ENCODE results near the gene GABRE. TPM values are rescaled to one million over a fixed set of nuclear protein-coding genes. Genes with fewer than 3 reads are reported as not detected.

GABRE gene
- total RNA-seq, 4 donors from 2014 or later, result 38.4 to 149 (median 77.1) TPM

GRCh38 chrX:151954730-151955129 lies 19.7 kb downstream of the GABRE start:
- TF ChIP-seq, protein P1, sequence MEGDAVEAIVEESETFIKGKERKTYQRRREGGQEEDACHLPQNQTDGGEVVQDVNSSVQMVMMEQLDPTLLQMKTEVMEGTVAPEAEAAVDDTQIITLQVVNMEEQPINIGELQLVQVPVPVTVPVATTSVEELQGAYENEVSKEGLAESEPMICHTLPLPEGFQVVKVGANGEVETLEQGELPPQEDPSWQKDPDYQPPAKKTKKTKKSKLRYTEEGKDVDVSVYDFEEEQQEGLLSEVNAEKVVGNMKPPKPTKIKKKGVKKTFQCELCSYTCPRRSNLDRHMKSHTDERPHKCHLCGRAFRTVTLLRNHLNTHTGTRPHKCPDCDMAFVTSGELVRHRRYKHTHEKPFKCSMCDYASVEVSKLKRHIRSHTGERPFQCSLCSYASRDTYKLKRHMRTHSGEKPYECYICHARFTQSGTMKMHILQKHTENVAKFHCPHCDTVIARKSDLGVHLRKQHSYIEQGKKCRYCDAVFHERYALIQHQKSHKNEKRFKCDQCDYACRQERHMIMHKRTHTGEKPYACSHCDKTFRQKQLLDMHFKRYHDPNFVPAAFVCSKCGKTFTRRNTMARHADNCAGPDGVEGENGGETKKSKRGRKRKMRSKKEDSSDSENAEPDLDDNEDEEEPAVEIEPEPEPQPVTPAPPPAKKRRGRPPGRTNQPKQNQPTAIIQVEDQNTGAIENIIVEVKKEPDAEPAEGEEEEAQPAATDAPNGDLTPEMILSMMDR (IDR thresholded peaks at IDR 0.05), result no peak
- DNase-seq, result no peak
- 91% methylated on average over 15 of the region's 15 CpGs; no CpG with 5 or more reads in 1 of the 2 donors for WGBS, 2 donors
- intact Hi-C loops (cut with DNase I), result no loop called here
- no peaks in the 10 kb centered on the region for H3K4me1 ChIP-seq
- H3K9me3 ChIP-seq, result no peaks in the 10 kb centered on the region
- no peaks in the 10 kb centered on the region for H3K27me3 ChIP-seq
- H3K27ac ChIP-seq, result no peak overlapping the region
- H3K36me3 ChIP-seq, result peaks cover 0 to 72% (median 0%) of the 10 kb centered on the region in 3 donors
- no peak overlapping the region for H3K4me3 ChIP-seq

- intact Hi-C loops (cut with DNase I), result no loop called here
- no peak for DNase-seq
- TF ChIP-seq POLR2A (IDR thresholded peaks at IDR 0.05), result no peak
- TF ChIP-seq, protein P1 (IDR thresholded peaks at IDR 0.05), result no peak
Measured at GRCh38 chrX:151938172-151938571, 36.3 kb downstream of the GABRE start.

DNA sequence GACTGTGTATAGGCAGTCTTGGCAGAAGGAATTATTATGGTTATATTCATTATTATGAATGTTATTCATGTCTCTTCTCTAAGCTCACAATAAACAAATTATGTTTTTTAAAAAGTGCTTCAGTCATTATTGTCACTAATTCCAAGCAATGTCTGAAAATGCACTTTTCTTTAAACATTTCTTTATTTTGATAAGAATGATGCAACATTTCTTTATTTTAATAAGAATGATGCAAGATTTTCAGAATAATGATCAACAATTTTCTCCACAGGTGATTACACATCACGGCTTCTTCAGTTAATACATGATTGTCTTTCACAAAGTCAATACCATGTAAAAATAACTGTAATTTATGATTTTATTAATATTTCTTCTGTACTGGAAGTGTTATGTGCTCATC lies 39.1 kb downstream of the GABRE start:
- H3K36me3 ChIP-seq, result no peaks in the 10 kb centered on the region
- no peaks in the 10 kb centered on the region for H3K9me3 ChIP-seq
- intact Hi-C loops (cut with DNase I), result no loop called here
- no peak overlapping the region for H3K27ac ChIP-seq
- H3K4me3 ChIP-seq, result no peak overlapping the region
- no peak for DNase-seq
- TF ChIP-seq, protein P1 (IDR thresholded peaks at IDR 0.05), result no peak
- no peak for TF ChIP-seq POLR2A (IDR thresholded peaks at IDR 0.05)
- H3K4me1 ChIP-seq, result no peaks in the 10 kb centered on the region
- no peaks in the 10 kb centered on the region for H3K27me3 ChIP-seq
- 86 to 96% methylated on average over 1 of the region's 1 CpG for WGBS, 2 donors

More at GRCh38 chrX:151938172-151938571, 36.3 kb downstream of the GABRE start:
- no peaks in the 10 kb centered on the region for H3K9me3 ChIP-seq
- no peak overlapping the region for H3K27ac ChIP-seq
- H3K4me3 ChIP-seq, result no peak overlapping the region
- H3K36me3 ChIP-seq, result no peaks in the 10 kb centered on the region
- H3K27me3 ChIP-seq, result no peaks in the 10 kb centered on the region
- no peaks in the 10 kb centered on the region for H3K4me1 ChIP-seq

DNA sequence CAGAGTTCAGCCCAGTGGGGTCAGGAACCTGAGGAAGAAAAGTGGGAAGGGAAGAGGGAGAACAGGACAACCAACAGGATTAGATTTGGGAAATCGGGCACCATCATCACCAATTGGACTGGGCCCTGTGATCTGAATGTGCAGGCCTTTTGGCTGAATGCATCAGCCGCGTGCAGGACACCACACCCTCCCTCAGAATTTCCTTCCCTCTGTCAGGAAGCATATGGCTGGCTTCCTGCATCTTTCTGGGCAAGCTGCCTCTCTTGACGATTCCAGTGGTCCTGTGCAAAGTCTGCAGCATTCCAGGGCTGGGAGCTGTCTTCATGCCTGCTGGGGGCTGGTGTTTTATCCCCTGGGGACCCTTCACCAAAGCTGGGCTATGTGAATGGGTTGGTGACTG lies 45.4 kb downstream of the GABRE start:
- no peaks in the 10 kb centered on the region for H3K9me3 ChIP-seq
- intact Hi-C loops (cut with DNase I), result no loop called here
- no peak for DNase-seq
- H3K4me1 ChIP-seq, result no peaks in the 10 kb centered on the region
- WGBS, 2 donors, result 45 to 74% methylated on average over 3 to 4 of the region's 4 CpGs
- no peak overlapping the region for H3K4me3 ChIP-seq
- no peaks in the 10 kb centered on the region for H3K27me3 ChIP-seq
- TF ChIP-seq, protein P1 (IDR thresholded peaks at IDR 0.05), result no peak
- no peak for TF ChIP-seq POLR2A (IDR thresholded peaks at IDR 0.05)
- H3K27ac ChIP-seq, result no peak overlapping the region
- no peaks in the 10 kb centered on the region for H3K36me3 ChIP-seq

GRCh38 chrX:151923648-151924047 lies 50.8 kb downstream of the GABRE start:
- Histone ChIP-seq H3K27ac (no peak overlapping the region), H3K36me3 (no peaks in the 10 kb centered on the region), H3K9me3 (no peaks in the 10 kb centered on the region), H3K4me3 (no peak overlapping the region), H3K27me3 (no peaks in the 10 kb centered on the region), H3K4me1 (no peaks in the 10 kb centered on the region)
- TF ChIP-seq, protein P1 (IDR thresholded peaks at IDR 0.05), result no peak
- no peak for TF ChIP-seq POLR2A (IDR thresholded peaks at IDR 0.05)
- whole genome bisulfite sequencing, 2 donors, result 74% methylated on average over 4 of the region's 6 CpGs; no CpG with 5 or more reads in 1 of the 2 donors
- DNase-seq, result no peak
- intact Hi-C loops (cut with DNase I), result no loop called here
